GM23338 (cell line): ENCODE results near the gene FKBP2. TPM values are rescaled to one million over a fixed set of nuclear protein-coding genes. Genes with fewer than 3 reads are reported as not detected.

Experiments
- ATAC-seq: fragments of 200-7000 bp; cut with Tn5 transposase; 3 replicates; pipeline ENCODE4 v1.9.1; 2020
- DNase-seq: peaks from one replicate; pipeline ENCODE4 v3.0.0-alpha.2; 2015; ENCODE audit warnings: low spot score
- H2AFZ ChIP-seq: fragments of 200-600 bp; sonication (generic); 2 replicates; pipeline ENCODE4 v1.8.0; 2016; ENCODE audit warnings: antibody characterized with exemption, mild to moderate bottlenecking, moderate library complexity
- H3F3A ChIP-seq: fragments of 200-600 bp; sonication (generic); replicated peaks from 2 replicates; pipeline ENCODE4 v1.8.0; 2017; ENCODE audit warnings: antibody characterized with exemption, mixed run types, low read depth
- H3K27ac ChIP-seq: fragments of 200-600 bp; sonication (generic); 2 replicates; pipeline ENCODE4 v1.6.1; 2016; ENCODE audit warnings: low read depth
- H3K27me3 ChIP-seq: fragments of 200-600 bp; sonication (generic); 2 replicates; pipeline ENCODE4 v1.8.0; 2016; ENCODE audit warnings: mild to moderate bottlenecking, mixed run types, moderate library complexity; ENCODE audit not compliant: insufficient read depth
- H3K36me3 ChIP-seq: fragments of 200-600 bp; sonication (generic); 2 replicates; pipeline ENCODE4 v1.8.0; 2016; ENCODE audit warnings: mild to moderate bottlenecking; ENCODE audit not compliant: insufficient read depth
- H3K4me1 ChIP-seq: fragments of 200-600 bp; sonication (generic); 2 replicates; pipeline ENCODE4 v1.8.0; 2016; ENCODE audit warnings: mild to moderate bottlenecking, moderate library complexity; ENCODE audit not compliant: insufficient read depth
- H3K4me2 ChIP-seq: fragments of 200-600 bp; sonication (generic); 2 replicates; pipeline ENCODE4 v1.7.1; 2017; ENCODE audit warnings: mixed run types
- H3K4me3 ChIP-seq: fragments of 200-600 bp; sonication (generic); 2 replicates; pipeline ENCODE4 v1.6.1; 2016; ENCODE audit warnings: mixed run types
- H3K79me2 ChIP-seq: fragments of 200-600 bp; sonication (generic); replicated peaks from 2 replicates; pipeline ENCODE4 v1.8.0; 2017; ENCODE audit warnings: mild to moderate bottlenecking; ENCODE audit not compliant: insufficient read depth
- H3K9me2 ChIP-seq: fragments of 200-600 bp; sonication (generic); 2 replicates; pipeline ENCODE4 v1.8.0; 2017; ENCODE audit not compliant: insufficient read depth
- H4K20me1 ChIP-seq: fragments of 200-600 bp; sonication (generic); replicated peaks from 2 replicates; pipeline ENCODE4 v1.8.0; 2017; ENCODE audit warnings: mild to moderate bottlenecking; ENCODE audit not compliant: insufficient read depth
- H3K27ac Mint-ChIP-seq: 2 replicates; pipeline ENCODE4 v1.8.0; 2020; ENCODE audit warnings: inconsistent platforms, mild to moderate bottlenecking, moderate library complexity, mixed read lengths
- H3K27me3 Mint-ChIP-seq: 3 replicates; pipeline ENCODE4 v1.8.0; 2022; ENCODE audit warnings: low read depth, mild to moderate bottlenecking, moderate library complexity, mixed read lengths, inconsistent platforms; ENCODE audit not compliant: insufficient read depth, poor library complexity
- H3K36me3 Mint-ChIP-seq: 3 replicates; pipeline ENCODE4 v1.8.0; 2021; ENCODE audit warnings: low read depth, mild to moderate bottlenecking, inconsistent platforms, moderate library complexity, mixed read lengths
- H3K4me1 Mint-ChIP-seq: 3 replicates; pipeline ENCODE4 v1.8.0; 2020; ENCODE audit warnings: mild to moderate bottlenecking, inconsistent platforms, mixed read lengths
- H3K4me3 Mint-ChIP-seq: 3 replicates; pipeline ENCODE4 v1.8.0; 2021; ENCODE audit warnings: moderate library complexity, mild to moderate bottlenecking, inconsistent platforms, mixed read lengths
- H3K9me3 Mint-ChIP-seq: 3 replicates; pipeline ENCODE4 v1.8.0; 2020; ENCODE audit warnings: moderate library complexity, mild to moderate bottlenecking, inconsistent platforms, mixed read lengths
- CTCF ChIP-seq, 2 experiments: fragments of 200-600 bp in 1 of 2; sonication (generic) in 1 of 2; conservative IDR thresholded peaks; 2 replicates each; pipeline versions ENCODE4 v1.5.1 to v1.6.1; 2016 to 2017; ENCODE audit warnings: antibody characterized with exemption in 2 of 2, low read depth in 2 of 2, mild to moderate bottlenecking in 2 of 2, moderate library complexity in 1 of 2
- ETS1 ChIP-seq: IDR thresholded peaks from 2 replicates; pipeline ENCODE4 v1.6.1; 2016; ENCODE audit warnings: antibody characterized with exemption
- POLR2AphosphoS5 ChIP-seq: IDR thresholded peaks from 2 replicates; pipeline ENCODE4 v1.6.1; 2016; ENCODE audit warnings: antibody characterized with exemption, low read depth
- ZNF331 ChIP-seq: fragments of 250-450 bp; sonication (Bioruptor Pico); IDR thresholded peaks from 2 replicates; pipeline ENCODE4 v1.5.0; 2020; ENCODE audit warnings: low read depth, mild to moderate bottlenecking, moderate library complexity
- polyA plus RNA-seq: library from polyadenylated mRNA; unstranded; fragments of >200 nt; fragmentation: Nextera tagmentation; extraction: Ambion mirVana; gene quantifications from 2 replicates; pipeline ENCODE4 v1.2.1, GENCODE V29; 2016
- total RNA-seq: library from RNA; depleted of rRNA; stranded (reverse); fragments of >200 nt; shearing (Covaris generic); gene quantifications from 2 replicates; pipeline ENCODE4 v1.2.3, GENCODE V29; 2014

The FKBP2 gene
- total and polyA plus RNA-seq, 2 experiments from 2014 or later = 31.4 to 201 TPM

GRCh38 chr11:64225608-64226506 lies 15.0 kb upstream of the FKBP2 start, which contains the start of the genes NUDT22 and TRPT1:
TSS of gene NUDT22 (plus strand) at chr11:64226274. CDS start at chr11:64226653, 379 bp downstream.
TSS of gene TRPT1 (minus strand) at chr11:64226186. CDS start at chr11:64225860, 326 bp downstream.
- Histone ChIP-seq H3F3A (0 out of 2 replicates have a peak, but pooled peaks cover 5% of the 10 kb centered on the region), H3K4me1 (no peaks in the 10 kb centered on the region; the same call in 1 of the 2 replicates), H3K27ac (peak within 1 kb of the TSS; percentile 89; the same call in 1 of the 2 replicates), H4K20me1 (no peaks in the 10 kb centered on the region), H3K79me2 (no peaks in the 10 kb centered on the region; the same call in 1 of the 2 replicates), H3K9me2 (no peaks in the 10 kb centered on the region), H3K4me3 (peak within 1 kb of the TSS; percentile 98), H3K36me3 (no peaks in the 10 kb centered on the region; the same call in 1 of the 2 replicates), H3K4me2 (peak within 1 kb of the TSS; percentile 97), H2AFZ (peak within 1 kb of the TSS; percentile 85; the same call in 1 of the 2 replicates), H3K27me3 (no peaks in the 10 kb centered on the region)
- Mint-ChIP-seq H3K27me3 (peaks cover 4% of the 10 kb centered on the region), H3K27ac (peak within 1 kb of the TSS; percentile 92), H3K36me3 (no peaks in the 10 kb centered on the region), H3K9me3 (no peaks in the 10 kb centered on the region), H3K4me1 (peaks cover 12% of the 10 kb centered on the region), H3K4me3 (peak within 1 kb of the TSS; percentile 89)
- peak; percentile 94 for DNase-seq
- peak; percentile 59 for ATAC-seq
- no peak for TF ChIP-seq ZNF331 (CRISPR knock-in tag)
- TF ChIP-seq ETS1 = peak; percentile 69
- TF ChIP-seq POLR2AphosphoS5 = peak; percentile 89
- peak; percentile 43 to 45 for TF ChIP-seq CTCF (conservative IDR thresholded peaks at IDR 0.05; ENCODE audit: low read depth in 2 of 2)

- Mint-ChIP-seq H3K36me3 (no peaks in the 10 kb centered on the region), H3K4me3 (peak overlapping the region; percentile 89), H3K27ac (no peak overlapping the region), H3K4me1 (peaks cover 16% of the 10 kb centered on the region), H3K27me3 (peaks cover 9% of the 10 kb centered on the region), H3K9me3 (no peaks in the 10 kb centered on the region)
- no peaks in the 10 kb centered on the region for H3K9me2 ChIP-seq
- TF ChIP-seq POLR2AphosphoS5 (no peak), CTCF (conservative IDR thresholded peaks at IDR 0.05; ENCODE audit: low read depth in 2 of 2) (no peak)
- no peak overlapping the region for H3K27ac ChIP-seq
- H3K27me3 ChIP-seq = 0 out of 2 replicates have a peak, but pooled peaks cover 3% of the 10 kb centered on the region
- peaks cover 7% of the 10 kb centered on the region; the same call in 1 of the 2 replicates for H3K4me1 ChIP-seq
- peak; percentile 64 for DNase-seq
- no peaks in the 10 kb centered on the region; the same call in 1 of the 2 replicates for H3K79me2 ChIP-seq
- H3F3A ChIP-seq = 0 out of 2 replicates have a peak, but pooled peaks cover 5% of the 10 kb centered on the region
- peak; percentile 12 for ATAC-seq
- peak overlapping the region; percentile 98 for H3K4me3 ChIP-seq
- H3K36me3 ChIP-seq = no peaks in the 10 kb centered on the region; the same call in 1 of the 2 replicates
- H4K20me1 ChIP-seq = no peaks in the 10 kb centered on the region
- H2AFZ ChIP-seq = peak overlapping the region; percentile 85; the same call in 1 of the 2 replicates
- H3K4me2 ChIP-seq = peak overlapping the region; percentile 97
Measured at GRCh38 chr11:64226507-64227051, 14.3 kb upstream of the FKBP2 start.
